ENCODE data around the gene GDPD4.

GRCh38 chr11:77208535-77208934, 93.0 kb downstream of the GDPD4 start:
- TF ChIP-seq REST (tag by site-specific recombination; IDR thresholded peaks at IDR 0.05) (no peak), YY2 (tag by site-specific recombination; IDR thresholded peaks at IDR 0.05) (no peak), PATZ1 (tag by site-specific recombination; IDR thresholded peaks at IDR 0.05) (no peak), ZNF350 (tag by site-specific recombination; IDR thresholded peaks at IDR 0.05) (no peak), ZNF280C (tag by site-specific recombination; IDR thresholded peaks at IDR 0.05) (no peak), GLI2 (tag by site-specific recombination; IDR thresholded peaks at IDR 0.05; ENCODE audit: borderline replicate concordance, low read depth) (no peak), ZBTB7A (tag by site-specific recombination; IDR thresholded peaks at IDR 0.05; ENCODE audit: low read depth) (no peak), CTCF (tag by site-specific recombination; IDR thresholded peaks at IDR 0.05) (no peak), ZNF660 (tag by site-specific recombination; IDR thresholded peaks at IDR 0.05) (no peak), ZNF121 (tag by site-specific recombination; IDR thresholded peaks at IDR 0.05) (no peak)

Data from HEK293 (cell line).